Dedifferentiated amniotic fluid mesenchymal stem cell (primary cell): ENCODE measurements around the gene TRIM56.

Experiments
- DNase-seq: peaks from one replicate; pipeline ENCODE4 v3.0.0-alpha.2; 2016; ENCODE audit errors: extremely low spot score

The TRIM56 gene

DNA sequence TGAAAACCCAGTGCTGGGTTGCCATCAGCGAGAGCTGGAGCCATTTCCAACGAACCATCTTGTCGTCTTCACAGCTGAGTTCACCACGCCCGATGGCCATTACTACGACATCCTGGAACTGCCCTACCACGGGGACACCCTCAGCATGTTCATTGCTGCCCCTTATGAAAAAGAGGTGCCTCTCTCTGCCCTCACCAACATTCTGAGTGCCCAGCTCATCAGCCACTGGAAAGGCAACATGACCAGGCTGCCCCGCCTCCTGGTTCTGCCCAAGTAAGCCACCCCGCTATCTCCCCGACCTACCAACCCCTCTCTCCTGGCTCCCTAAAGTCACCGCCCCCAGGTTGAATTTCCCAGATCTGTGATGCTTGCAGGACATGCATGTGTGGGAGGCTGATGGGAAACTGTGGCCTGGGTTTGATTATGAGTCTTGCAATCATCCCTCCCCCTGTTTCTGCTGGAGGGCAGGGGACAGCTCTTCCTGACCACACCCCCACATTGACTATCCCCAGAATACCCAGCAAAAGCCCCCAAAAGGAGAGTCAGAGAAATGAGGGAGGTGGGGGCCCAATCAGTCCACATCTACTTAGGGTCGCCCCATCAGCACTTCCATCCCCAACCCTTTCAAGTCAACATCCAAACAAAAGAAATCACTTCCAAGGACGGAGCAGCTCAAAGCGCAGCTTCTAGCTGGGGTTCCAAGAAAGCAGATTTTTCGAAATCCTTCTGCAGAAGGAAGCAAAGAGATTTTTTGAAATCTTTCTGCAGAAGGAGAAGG lies 48.5 kb downstream of the TRIM56 start:
- DNase-seq: no peak

DNA sequence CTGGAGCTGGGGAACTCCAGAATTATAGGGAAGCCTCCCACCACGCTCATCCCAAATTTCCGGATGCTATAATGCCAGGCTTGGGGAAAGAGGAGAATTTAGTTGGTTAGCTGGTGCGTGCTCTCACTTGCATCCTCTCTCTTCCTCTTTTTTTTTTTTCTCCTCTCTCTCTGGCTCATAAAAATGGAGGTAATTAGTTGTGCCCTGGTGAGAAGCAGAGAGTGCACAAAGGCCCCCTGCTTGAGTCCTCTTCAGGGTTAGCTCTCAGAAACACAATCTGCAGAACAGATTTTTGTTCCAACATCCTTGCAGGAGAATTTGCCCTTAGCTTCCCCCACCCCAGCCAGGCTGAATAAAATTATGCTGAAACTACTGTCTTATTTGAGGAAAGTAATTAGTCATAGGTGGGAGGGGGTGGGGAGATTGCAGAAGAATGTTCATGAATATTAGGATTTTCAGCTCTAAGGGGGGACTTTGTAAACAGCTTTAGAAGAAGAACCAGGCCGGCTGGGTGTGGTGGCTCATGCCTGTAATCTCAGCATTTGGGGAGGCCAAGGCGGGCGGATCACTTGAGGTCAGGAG lies 49.2 kb downstream of the TRIM56 start:
- no peak for DNase-seq

DNA sequence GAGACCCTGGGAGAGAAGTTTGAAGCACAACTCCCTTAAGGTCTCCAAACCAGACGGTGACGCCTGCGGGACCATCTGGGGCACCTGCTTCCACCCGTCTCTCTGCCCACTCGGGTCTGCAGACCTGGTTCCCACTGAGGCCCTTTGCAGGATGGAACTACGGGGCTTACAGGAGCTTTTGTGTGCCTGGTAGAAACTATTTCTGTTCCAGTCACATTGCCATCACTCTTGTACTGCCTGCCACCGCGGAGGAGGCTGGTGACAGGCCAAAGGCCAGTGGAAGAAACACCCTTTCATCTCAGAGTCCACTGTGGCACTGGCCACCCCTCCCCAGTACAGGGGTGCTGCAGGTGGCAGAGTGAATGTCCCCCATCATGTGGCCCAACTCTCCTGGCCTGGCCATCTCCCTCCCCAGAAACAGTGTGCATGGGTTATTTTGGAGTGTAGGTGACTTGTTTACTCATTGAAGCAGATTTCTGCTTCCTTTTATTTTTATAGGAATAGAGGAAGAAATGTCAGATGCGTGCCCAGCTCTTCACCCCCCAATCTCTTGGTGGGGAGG lies 52.5 kb downstream of the TRIM56 start:
- DNase-seq: no peak

DNA sequence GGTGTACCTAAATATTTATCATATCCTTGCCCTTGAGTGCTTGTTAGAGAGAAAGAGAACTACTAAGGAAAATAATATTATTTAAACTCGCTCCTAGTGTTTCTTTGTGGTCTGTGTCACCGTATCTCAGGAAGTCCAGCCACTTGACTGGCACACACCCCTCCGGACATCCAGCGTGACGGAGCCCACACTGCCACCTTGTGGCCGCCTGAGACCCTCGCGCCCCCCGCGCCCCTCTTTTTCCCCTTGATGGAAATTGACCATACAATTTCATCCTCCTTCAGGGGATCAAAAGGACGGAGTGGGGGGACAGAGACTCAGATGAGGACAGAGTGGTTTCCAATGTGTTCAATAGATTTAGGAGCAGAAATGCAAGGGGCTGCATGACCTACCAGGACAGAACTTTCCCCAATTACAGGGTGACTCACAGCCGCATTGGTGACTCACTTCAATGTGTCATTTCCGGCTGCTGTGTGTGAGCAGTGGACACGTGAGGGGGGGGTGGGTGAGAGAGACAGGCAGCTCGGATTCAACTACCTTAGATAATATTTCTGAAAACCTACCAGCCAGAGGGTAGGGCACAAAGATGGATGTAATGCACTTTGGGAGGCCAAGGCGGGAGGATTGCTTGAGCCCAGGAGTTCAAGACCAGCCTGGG lies 53.1 kb downstream of the TRIM56 start:
- DNase-seq: peak; percentile 89

DNA sequence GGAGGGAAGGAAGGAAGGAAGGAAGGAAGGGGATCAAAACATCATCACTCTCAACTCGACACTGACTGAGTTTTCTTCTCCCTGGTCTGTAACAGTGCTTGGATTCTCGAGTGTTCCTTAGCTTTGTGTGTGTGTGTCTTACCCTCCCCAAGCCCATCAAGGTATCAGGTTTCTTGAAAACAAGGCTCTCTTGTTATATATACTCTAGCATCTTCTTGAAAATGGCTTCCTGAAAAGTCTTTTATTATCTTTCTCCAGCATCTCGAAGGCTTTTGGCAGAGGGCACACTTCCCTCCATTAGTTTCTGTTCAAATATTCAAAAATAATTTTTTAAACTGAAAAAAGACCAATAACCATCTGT lies 55.0 kb downstream of the TRIM56 start:
- DNase-seq: peak; percentile 16

DNA sequence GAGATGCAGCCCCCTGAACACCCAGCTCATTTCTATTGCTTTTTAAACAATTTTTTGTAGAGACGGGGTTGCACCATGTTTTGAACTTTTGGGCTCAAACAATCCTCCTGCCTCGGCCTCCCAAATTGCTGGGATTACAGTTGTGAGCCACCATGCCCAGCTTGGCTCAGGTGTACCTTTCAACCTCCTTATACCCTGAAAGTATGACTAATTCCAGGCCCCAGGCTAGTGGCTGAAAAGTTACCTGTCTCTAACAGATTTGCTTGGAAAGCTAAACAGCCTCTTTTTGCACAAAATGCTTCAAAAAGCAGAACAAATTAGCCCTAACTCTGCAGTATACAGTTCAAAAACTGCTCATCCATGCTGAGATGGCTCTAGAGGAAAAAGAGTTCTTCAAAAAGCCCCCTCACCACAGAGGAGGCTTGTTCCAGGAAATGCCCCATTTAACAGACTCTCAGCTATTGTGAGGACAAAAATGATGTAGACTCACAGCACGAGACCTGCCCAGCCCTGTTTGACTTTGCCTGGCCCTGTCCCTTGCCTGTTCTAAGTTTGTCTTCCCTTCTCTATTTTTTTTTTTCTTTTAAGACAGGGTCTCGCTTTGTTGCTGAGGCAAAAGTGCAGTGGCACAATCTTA lies 55.6 kb downstream of the TRIM56 start:
- DNase-seq: no peak
